HepG2 (cell line): ENCODE measurements around the gene GDE1. TPM values are rescaled to one million over a fixed set of nuclear protein-coding genes. Genes with fewer than 3 reads are reported as not detected.

Experiments used
- AKNA ChIP-seq: sonication (generic); formaldehyde crosslinking; IDR thresholded peaks from 2 replicates; pipeline ENCODE4 v1.4.0; 2020; ENCODE audit warnings: missing genetic modification reagents, borderline replicate concordance
- DRAP1 ChIP-seq: IDR thresholded peaks from 2 replicates; pipeline ENCODE4 v1.6.1; 2016; ENCODE audit warnings: missing genetic modification reagents, missing compliant biosample characterization
- ELF3 ChIP-seq: IDR thresholded peaks from 2 replicates; pipeline ENCODE4 v1.6.1; 2016; ENCODE audit warnings: missing genetic modification reagents, missing compliant biosample characterization
- HNRNPH1 ChIP-seq: fragments of 200-400 bp; formaldehyde crosslinking; optimal IDR thresholded peaks from 2 replicates; pipeline ENCODE3; 2017; ENCODE audit warnings: mild to moderate bottlenecking, low read depth, low read length
- KDM6A ChIP-seq: IDR thresholded peaks from 2 replicates; pipeline ENCODE4 v1.6.1; 2016; ENCODE audit warnings: low read depth
- MYC ChIP-seq: sonication (generic); formaldehyde crosslinking; IDR thresholded peaks from 2 replicates; pipeline ENCODE4 v1.9.0; 2021; ENCODE audit warnings: missing genetic modification reagents, borderline replicate concordance
- NFIC ChIP-seq: IDR thresholded peaks from 2 replicates; pipeline ENCODE4 v1.6.1; 2012; ENCODE audit warnings: mild to moderate bottlenecking, low read length, inconsistent platforms
- NFKBIZ ChIP-seq: IDR thresholded peaks from 2 replicates; pipeline ENCODE4 v1.6.1; 2018; ENCODE audit warnings: missing genetic modification reagents, missing compliant biosample characterization
- PREB ChIP-seq: sonication (generic); formaldehyde crosslinking; IDR thresholded peaks from 2 replicates; pipeline ENCODE4 v1.4.0; 2020; ENCODE audit warnings: missing genetic modification reagents
- REXO4 ChIP-seq: sonication (generic); formaldehyde crosslinking; IDR thresholded peaks from 2 replicates; pipeline ENCODE4 v1.8.0; 2022; ENCODE audit warnings: missing genetic modification reagents, mild to moderate bottlenecking, borderline replicate concordance
- SALL1 ChIP-seq: sonication (generic); formaldehyde crosslinking; IDR thresholded peaks from 2 replicates; pipeline ENCODE4 v1.8.0; 2022; ENCODE audit warnings: mild to moderate bottlenecking, missing genetic modification reagents
- SALL2 ChIP-seq: sonication (generic); formaldehyde crosslinking; IDR thresholded peaks from 2 replicates; pipeline ENCODE4 v1.8.1; 2023; ENCODE audit warnings: mild to moderate bottlenecking, missing genetic modification reagents, inconsistent platforms
- SP2 ChIP-seq: sonication (generic); formaldehyde crosslinking; IDR thresholded peaks from 2 replicates; pipeline ENCODE4 v1.5.1; 2020; ENCODE audit warnings: mild to moderate bottlenecking, missing genetic modification reagents
- ZFP1 ChIP-seq: IDR thresholded peaks from 2 replicates; pipeline ENCODE4 v1.6.1; 2016
- ZFP36L2 ChIP-seq: sonication (generic); formaldehyde crosslinking; IDR thresholded peaks from 2 replicates; pipeline ENCODE4 v1.4.0; 2020; ENCODE audit warnings: missing genetic modification reagents
- ZMAT3 ChIP-seq: sonication (generic); formaldehyde crosslinking; conservative IDR thresholded peaks from 2 replicates; pipeline ENCODE4 v1.7.0; 2021; ENCODE audit warnings: missing genetic modification reagents
- ZNF136 ChIP-seq: sonication (generic); formaldehyde crosslinking; IDR thresholded peaks from 2 replicates; pipeline ENCODE4 v1.8.1; 2022; ENCODE audit warnings: low read depth, mild to moderate bottlenecking, moderate library complexity, missing genetic modification reagents
- ZNF180 ChIP-seq: sonication (generic); formaldehyde crosslinking; IDR thresholded peaks from 2 replicates; pipeline ENCODE4 v1.4.0; 2020; ENCODE audit warnings: low read depth, missing genetic modification reagents, borderline replicate concordance
- ZNF546 ChIP-seq: sonication (generic); formaldehyde crosslinking; conservative IDR thresholded peaks from 2 replicates; pipeline ENCODE4 v1.8.1; 2023; ENCODE audit warnings: mild to moderate bottlenecking, missing genetic modification reagents
- ZNF589 ChIP-seq: sonication (generic); formaldehyde crosslinking; conservative IDR thresholded peaks from 2 replicates; pipeline ENCODE4 v1.8.0; 2022; ENCODE audit warnings: mild to moderate bottlenecking, moderate library complexity, missing genetic modification reagents
- ZNF629 ChIP-seq: sonication (generic); formaldehyde crosslinking; conservative IDR thresholded peaks from 2 replicates; pipeline ENCODE4 v1.5.0; 2020; ENCODE audit warnings: missing genetic modification reagents
- polyA plus RNA-seq, 8 experiments: library from polyadenylated mRNA; depleted of rRNA in 3 of 8; stranded (reverse) in 7 of 8; unstranded in 1 of 8; fragments of >200 nt; fragmentation: Illumina TruSeq in 4 of 8; extraction: Trizol in 4 of 8; gene quantifications; 2 replicates each; pipeline versions ENCODE4 v1.2.1 to v1.2.3, GENCODE V29; 2011 to 2016; ENCODE audit warnings: low read depth in 4 of 8, missing spikeins in 1 of 8, mixed read lengths in 1 of 8; ENCODE audit not compliant: insufficient read depth in 1 of 8
- total RNA-seq, 5 experiments: library from RNA; depleted of rRNA; stranded (reverse); fragments of >200 nt; fragmentation: Illumina TruSeq; extraction: Trizol; gene quantifications; 2 replicates each; pipeline ENCODE4 v1.2.3, GENCODE V29; 2016; ENCODE audit warnings: low read depth in 1 of 5

GDE1 gene
- total and polyA plus RNA-seq, 2 of the 13 experiments (the other 11 are each of a cell fraction or from before 2014, with no cell fraction given), result 35.9 to 59.0 TPM

GRCh38 chr16:19521471-19522396 is at the start of gene GDE1 (continued):
- TF ChIP-seq AKNA (CRISPR knock-in tag), result no peak
- no peak for TF ChIP-seq REXO4 (CRISPR knock-in tag)
- TF ChIP-seq DRAP1, result peak; percentile 81
- TF ChIP-seq ZNF180 (CRISPR knock-in tag), result no peak
- no peak; the same call in none of the 2 replicates for TF ChIP-seq ELF3
- no peak for TF ChIP-seq ZNF629 (CRISPR knock-in tag)
- no peak for TF ChIP-seq HNRNPH1
- peak; percentile 23; the same call in 1 of the 2 replicates for TF ChIP-seq SALL2 (CRISPR knock-in tag)
- TF ChIP-seq ZNF589 (CRISPR knock-in tag), result no peak
- no peak for TF ChIP-seq NFIC
- peak; percentile 79; the same call in 1 of the 2 replicates for TF ChIP-seq ZNF136
- no peak for TF ChIP-seq PREB (CRISPR knock-in tag)
- peak; percentile 85 for TF ChIP-seq NFKBIZ (CRISPR knock-in tag)
- peak; percentile 90 for TF ChIP-seq SALL1 (CRISPR knock-in tag)
- peak; percentile 91 for TF ChIP-seq ZMAT3 (CRISPR knock-in tag)
- peak; percentile 88; the same call in 1 of the 2 replicates for TF ChIP-seq MYC
- TF ChIP-seq ZFP1 (CRISPR knock-in tag), result no peak; the same call in none of the 2 replicates
- TF ChIP-seq KDM6A, result no peak; the same call in 1 of the 2 replicates
- TF ChIP-seq SP2 (CRISPR knock-in tag), result peak; percentile 76; the same call in 1 of the 2 replicates
- peak; percentile 63; the same call in 1 of the 2 replicates for TF ChIP-seq ZFP36L2 (CRISPR knock-in tag)
- TF ChIP-seq ZNF546 (CRISPR knock-in tag), result 0 out of 2 replicates have a peak, but pooled peaks have one; percentile 69
